ENCODE measurements around the gene TRMO.

GRCh38 chr9:97861148-97861475, 61.2 kb downstream of the TRMO start:
- no peak for TF ChIP-seq CTCF (IDR thresholded peaks at IDR 0.05 in 4 of 5, conservative IDR thresholded peaks at IDR 0.05 in 1 of 5)
- TF ChIP-seq POLR2A (IDR thresholded peaks at IDR 0.05): no peak

Measured in gastrocnemius medialis (tissue), 4 donors.